ENCODE results near the gene JUNB. TPM values are rescaled to one million over a fixed set of nuclear protein-coding genes. Genes with fewer than 3 reads are reported as not detected.
A peak's percentile ranks its signal among the peaks of the same experiment; 100 is the strongest.

JUNB gene
- total and polyA plus RNA-seq, 2 of the 13 experiments (the other 11 are each of a cell fraction or from before 2014, with no cell fraction given) = 7.7 to 8.2 TPM

GRCh38 chr19:12792051-12792852 lies 966 bp downstream of the JUNB start (continued):
- TF ChIP-seq, protein P1, sequence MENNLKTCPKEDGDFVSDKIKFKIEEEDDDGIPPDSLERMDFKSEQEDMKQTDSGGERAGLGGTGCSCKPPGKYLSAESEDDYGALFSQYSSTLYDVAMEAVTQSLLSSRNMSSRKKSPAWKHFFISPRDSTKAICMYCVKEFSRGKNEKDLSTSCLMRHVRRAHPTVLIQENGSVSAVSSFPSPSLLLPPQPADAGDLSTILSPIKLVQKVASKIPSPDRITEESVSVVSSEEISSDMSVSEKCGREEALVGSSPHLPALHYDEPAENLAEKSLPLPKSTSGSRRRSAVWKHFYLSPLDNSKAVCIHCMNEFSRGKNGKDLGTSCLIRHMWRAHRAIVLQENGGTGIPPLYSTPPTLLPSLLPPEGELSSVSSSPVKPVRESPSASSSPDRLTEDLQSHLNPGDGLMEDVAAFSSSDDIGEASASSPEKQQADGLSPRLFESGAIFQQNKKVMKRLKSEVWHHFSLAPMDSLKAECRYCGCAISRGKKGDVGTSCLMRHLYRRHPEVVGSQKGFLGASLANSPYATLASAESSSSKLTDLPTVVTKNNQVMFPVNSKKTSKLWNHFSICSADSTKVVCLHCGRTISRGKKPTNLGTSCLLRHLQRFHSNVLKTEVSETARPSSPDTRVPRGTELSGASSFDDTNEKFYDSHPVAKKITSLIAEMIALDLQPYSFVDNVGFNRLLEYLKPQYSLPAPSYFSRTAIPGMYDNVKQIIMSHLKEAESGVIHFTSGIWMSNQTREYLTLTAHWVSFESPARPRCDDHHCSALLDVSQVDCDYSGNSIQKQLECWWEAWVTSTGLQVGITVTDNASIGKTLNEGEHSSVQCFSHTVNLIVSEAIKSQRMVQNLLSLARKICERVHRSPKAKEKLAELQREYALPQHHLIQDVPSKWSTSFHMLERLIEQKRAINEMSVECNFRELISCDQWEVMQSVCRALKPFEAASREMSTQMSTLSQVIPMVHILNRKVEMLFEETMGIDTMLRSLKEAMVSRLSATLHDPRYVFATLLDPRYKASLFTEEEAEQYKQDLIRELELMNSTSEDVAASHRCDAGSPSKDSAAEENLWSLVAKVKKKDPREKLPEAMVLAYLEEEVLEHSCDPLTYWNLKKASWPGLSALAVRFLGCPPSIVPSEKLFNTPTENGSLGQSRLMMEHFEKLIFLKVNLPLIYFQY (CRISPR knock-in tag; IDR thresholded peaks at IDR 0.05; ENCODE audit: borderline replicate concordance) = 0 out of 2 replicates have a peak, but pooled peaks have one; percentile 44
- TF ChIP-seq TIGD3 (CRISPR knock-in tag; IDR thresholded peaks at IDR 0.05; ENCODE audit: borderline replicate concordance) = 0 out of 2 replicates have a peak, but pooled peaks have one; percentile 29
- TF ChIP-seq CC2D1A (CRISPR knock-in tag; IDR thresholded peaks at IDR 0.05) = 0 out of 2 replicates have a peak, but pooled peaks have one; percentile 26
- TF ChIP-seq CEBPB (IDR thresholded peaks at IDR 0.05; ENCODE audit: borderline replicate concordance, low read depth, low read length) = no peak
- TF ChIP-seq MAX (IDR thresholded peaks at IDR 0.05) = peak; percentile 86
- no peak for TF ChIP-seq ZNF576 (CRISPR knock-in tag; IDR thresholded peaks at IDR 0.05)
- TF ChIP-seq PPARG (CRISPR knock-in tag; conservative IDR thresholded peaks at IDR 0.05) = no peak
- TF ChIP-seq ZFY (CRISPR knock-in tag; IDR thresholded peaks at IDR 0.05) = peak; percentile 72
- peak; percentile 18; the same call in 1 of the 2 replicates for TF ChIP-seq TARDBP (CRISPR knock-in tag; IDR thresholded peaks at IDR 0.05)
- no peak for TF ChIP-seq NCOR1 (IDR thresholded peaks at IDR 0.05; ENCODE audit: borderline replicate concordance, low read length)
- TF ChIP-seq, protein P2, sequence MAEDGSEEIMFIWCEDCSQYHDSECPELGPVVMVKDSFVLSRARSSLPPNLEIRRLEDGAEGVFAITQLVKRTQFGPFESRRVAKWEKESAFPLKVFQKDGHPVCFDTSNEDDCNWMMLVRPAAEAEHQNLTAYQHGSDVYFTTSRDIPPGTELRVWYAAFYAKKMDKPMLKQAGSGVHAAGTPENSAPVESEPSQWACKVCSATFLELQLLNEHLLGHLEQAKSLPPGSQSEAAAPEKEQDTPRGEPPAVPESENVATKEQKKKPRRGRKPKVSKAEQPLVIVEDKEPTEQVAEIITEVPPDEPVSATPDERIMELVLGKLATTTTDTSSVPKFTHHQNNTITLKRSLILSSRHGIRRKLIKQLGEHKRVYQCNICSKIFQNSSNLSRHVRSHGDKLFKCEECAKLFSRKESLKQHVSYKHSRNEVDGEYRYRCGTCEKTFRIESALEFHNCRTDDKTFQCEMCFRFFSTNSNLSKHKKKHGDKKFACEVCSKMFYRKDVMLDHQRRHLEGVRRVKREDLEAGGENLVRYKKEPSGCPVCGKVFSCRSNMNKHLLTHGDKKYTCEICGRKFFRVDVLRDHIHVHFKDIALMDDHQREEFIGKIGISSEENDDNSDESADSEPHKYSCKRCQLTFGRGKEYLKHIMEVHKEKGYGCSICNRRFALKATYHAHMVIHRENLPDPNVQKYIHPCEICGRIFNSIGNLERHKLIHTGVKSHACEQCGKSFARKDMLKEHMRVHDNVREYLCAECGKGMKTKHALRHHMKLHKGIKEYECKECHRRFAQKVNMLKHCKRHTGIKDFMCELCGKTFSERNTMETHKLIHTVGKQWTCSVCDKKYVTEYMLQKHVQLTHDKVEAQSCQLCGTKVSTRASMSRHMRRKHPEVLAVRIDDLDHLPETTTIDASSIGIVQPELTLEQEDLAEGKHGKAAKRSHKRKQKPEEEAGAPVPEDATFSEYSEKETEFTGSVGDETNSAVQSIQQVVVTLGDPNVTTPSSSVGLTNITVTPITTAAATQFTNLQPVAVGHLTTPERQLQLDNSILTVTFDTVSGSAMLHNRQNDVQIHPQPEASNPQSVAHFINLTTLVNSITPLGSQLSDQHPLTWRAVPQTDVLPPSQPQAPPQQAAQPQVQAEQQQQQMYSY (CRISPR knock-in tag; IDR thresholded peaks at IDR 0.05) = peak; percentile 58; the same call in 1 of the 2 replicates
- no peak; the same call in 1 of the 2 replicates for TF ChIP-seq LBX2 (CRISPR knock-in tag; IDR thresholded peaks at IDR 0.05; ENCODE audit: borderline replicate concordance)
- no peak; the same call in 1 of the 2 replicates for TF ChIP-seq ZBTB20 (CRISPR knock-in tag; IDR thresholded peaks at IDR 0.05; ENCODE audit: borderline replicate concordance, low read depth)
- no peak for TF ChIP-seq TSC22D2 (CRISPR knock-in tag; IDR thresholded peaks at IDR 0.05; ENCODE audit: borderline replicate concordance)
- TF ChIP-seq, protein P3, sequence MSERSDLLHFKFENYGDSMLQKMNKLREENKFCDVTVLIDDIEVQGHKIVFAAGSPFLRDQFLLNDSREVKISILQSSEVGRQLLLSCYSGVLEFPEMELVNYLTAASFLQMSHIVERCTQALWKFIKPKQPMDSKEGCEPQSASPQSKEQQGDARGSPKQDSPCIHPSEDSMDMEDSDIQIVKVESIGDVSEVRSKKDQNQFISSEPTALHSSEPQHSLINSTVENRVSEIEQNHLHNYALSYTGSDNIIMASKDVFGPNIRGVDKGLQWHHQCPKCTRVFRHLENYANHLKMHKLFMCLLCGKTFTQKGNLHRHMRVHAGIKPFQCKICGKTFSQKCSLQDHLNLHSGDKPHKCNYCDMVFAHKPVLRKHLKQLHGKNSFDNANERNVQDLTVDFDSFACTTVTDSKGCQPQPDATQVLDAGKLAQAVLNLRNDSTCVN (CRISPR knock-in tag; IDR thresholded peaks at IDR 0.05; ENCODE audit: borderline replicate concordance) = peak; percentile 46; the same call in 1 of the 2 replicates
- peak; percentile 25; the same call in 1 of the 2 replicates for TF ChIP-seq BRD4 (CRISPR knock-in tag; IDR thresholded peaks at IDR 0.05)

Data from HepG2 (cell line).